ENCODE data around the gene TDRKH. TPM values are rescaled to one million over a fixed set of nuclear protein-coding genes. Genes with fewer than 3 reads are reported as not detected.

TDRKH gene
- total and polyA plus RNA-seq, 2 of the 13 experiments (the other 11 are each of a cell fraction or from before 2014, with no cell fraction given): 3.9 to 5.4 TPM

GRCh38 chr1:151832318-151832980 lies 42.1 kb upstream of the TDRKH start (continued):
- TF ChIP-seq MLX (CRISPR knock-in tag; IDR thresholded peaks at IDR 0.05) (peak; percentile 99), MNT (IDR thresholded peaks at IDR 0.05) (peak; percentile 98), E2F1 (CRISPR knock-in tag; IDR thresholded peaks at IDR 0.05) (no peak), ZNF792 (CRISPR knock-in tag; IDR thresholded peaks at IDR 0.05) (no peak), MBD4 (IDR thresholded peaks at IDR 0.05; ENCODE audit: borderline replicate concordance, low read length) (no peak), SOX5 (CRISPR knock-in tag; IDR thresholded peaks at IDR 0.05; ENCODE audit: borderline replicate concordance) (peak; percentile 53; the same call in 1 of the 2 replicates), TARDBP (CRISPR knock-in tag; IDR thresholded peaks at IDR 0.05) (peak; percentile 11; the same call in 1 of the 2 replicates), ZXDC (CRISPR knock-in tag; IDR thresholded peaks at IDR 0.05) (peak; percentile 75), ZNF619 (CRISPR knock-in tag; IDR thresholded peaks at IDR 0.05) (peak; percentile 16; the same call in 1 of the 2 replicates), NR2F1 (CRISPR knock-in tag; IDR thresholded peaks at IDR 0.05) (0 out of 4 replicates have a peak, but pooled peaks of 1 of the 2 experiments have one; percentile 25), GABPB1 (CRISPR knock-in tag; IDR thresholded peaks at IDR 0.05) (peak; percentile 57; the same call in 1 of the 2 replicates), EZH2 (conservative IDR thresholded peaks at IDR 0.05; ENCODE audit: low read depth, low read length) (no peak), EP300 (IDR thresholded peaks at IDR 0.05; ENCODE audit: low read depth in 2 of 2, low read length in 2 of 2) (peak in 1 of 2 experiments; percentile 62; a peak in 2 of 4 replicates), EP300 (CRISPR knock-in tag; IDR thresholded peaks at IDR 0.05; ENCODE audit: borderline replicate concordance) (peak; percentile 84; the same call in 1 of the 2 replicates), PAWR (CRISPR knock-in tag; IDR thresholded peaks at IDR 0.05; ENCODE audit: borderline replicate concordance) (no peak), FOXM1 (CRISPR knock-in tag; IDR thresholded peaks at IDR 0.05) (no peak), ZBTB39 (CRISPR knock-in tag; IDR thresholded peaks at IDR 0.05) (peak; percentile 43; the same call in 1 of the 2 replicates)
